Sigmoid colon (tissue), 4 donors: ENCODE measurements around the gene ZFP3.
"Not testable (repeated sequence)": the region's sequence is repeated elsewhere in the genome, so short reads cannot be mapped to it uniquely, and the experiment has no call there.

ENCODE experiments used
- CTCF ChIP-seq, 4 experiments: fragments of 450-650 bp in 3 of 4; fragments of 200-600 bp in 1 of 4; IDR thresholded peaks; one replicate each; pipeline ENCODE4 v1.5.1; 2016 to 2019; ENCODE audit warnings: antibody characterized with exemption in 4 of 4, mild to moderate bottlenecking in 3 of 4, moderate library complexity in 2 of 4
- EP300 ChIP-seq, 4 donors: sonication (generic); formaldehyde crosslinking; IDR thresholded peaks; one replicate each; pipeline ENCODE4 v1.6.1; 2017; ENCODE audit warnings: antibody characterized with exemption in 4 of 4
- POLR2A ChIP-seq, 2 donors: fragments of 450-650 bp; IDR thresholded peaks; one replicate each; pipeline ENCODE4 v1.6.1; 2016; ENCODE audit warnings: antibody characterized with exemption in 2 of 2, mild to moderate bottlenecking in 2 of 2, moderate library complexity in 2 of 2
- POLR2AphosphoS5 ChIP-seq, 4 donors: sonication (generic); formaldehyde crosslinking; IDR thresholded peaks; one replicate each; pipeline ENCODE4 v1.6.1; 2017; ENCODE audit warnings: antibody characterized with exemption in 4 of 4

- not testable (repeated sequence) for TF ChIP-seq CTCF, POLR2A, EP300, POLR2AphosphoS5 (IDR thresholded peaks at IDR 0.05)
Observed at GRCh38 chr17:5075472-5075871, 2.8 kb upstream of the ZFP3 start.
